Measurements from ENCODE around the gene NOTUM. TPM values are rescaled to one million over a fixed set of nuclear protein-coding genes. Genes with fewer than 3 reads are reported as not detected.

Gene NOTUM
- total RNA-seq, 1 donor from 2014 or later: not detected

- no peak for ATAC-seq
These were observed 25.9 kb downstream of the NOTUM start for GRCh38 chr17:81934850-81935708.

- no peak for ATAC-seq
These were observed 26.8 kb downstream of the NOTUM start for GRCh38 chr17:81934098-81934757.

- no peak for ATAC-seq
These were observed 27.7 kb downstream of the NOTUM start for GRCh38 chr17:81933178-81933699.

GRCh38 chr17:81932333-81932983 is 28.5 kb downstream of the NOTUM start:
- no peak for ATAC-seq

GRCh38 chr17:81931557-81932332 is 29.2 kb downstream of the NOTUM start:
- ATAC-seq: no peak

- no peak for ATAC-seq
These were observed 29.8 kb downstream of the NOTUM start for GRCh38 chr17:81931189-81931556.

GRCh38 chr17:81930142-81931125 is 30.6 kb downstream of the NOTUM start:
- ATAC-seq: no peak

GRCh38 chr17:81929253-81930141 is 31.5 kb downstream of the NOTUM start:
- ATAC-seq: no peak

GRCh38 chr17:81928544-81929252 is 32.3 kb downstream of the NOTUM start:
- ATAC-seq: peak; percentile 2

GRCh38 chr17:81927653-81928543 is 33.1 kb downstream of the NOTUM start, which contains the start of gene MAFG:
Gene MAFG (minus strand): TSS chr17:81927735. CDS start chr17:81923185, 4,550 bp downstream.
- peak; percentile 38 for ATAC-seq

- ATAC-seq: no peak
These were observed 33.8 kb downstream of the NOTUM start for GRCh38 chr17:81927152-81927652.

GRCh38 chr17:81926451-81927151 is 34.4 kb downstream of the NOTUM start:
- peak; percentile 22 for ATAC-seq

- ATAC-seq: no peak
These were observed 35.0 kb downstream of the NOTUM start for GRCh38 chr17:81925860-81926450.

- no peak for ATAC-seq
These were observed 36.1 kb downstream of the NOTUM start for GRCh38 chr17:81924557-81925532.

Data from esophagus mucosa (tissue), 1 donor.